ENCODE data around the gene CDC42EP5.

DNA sequence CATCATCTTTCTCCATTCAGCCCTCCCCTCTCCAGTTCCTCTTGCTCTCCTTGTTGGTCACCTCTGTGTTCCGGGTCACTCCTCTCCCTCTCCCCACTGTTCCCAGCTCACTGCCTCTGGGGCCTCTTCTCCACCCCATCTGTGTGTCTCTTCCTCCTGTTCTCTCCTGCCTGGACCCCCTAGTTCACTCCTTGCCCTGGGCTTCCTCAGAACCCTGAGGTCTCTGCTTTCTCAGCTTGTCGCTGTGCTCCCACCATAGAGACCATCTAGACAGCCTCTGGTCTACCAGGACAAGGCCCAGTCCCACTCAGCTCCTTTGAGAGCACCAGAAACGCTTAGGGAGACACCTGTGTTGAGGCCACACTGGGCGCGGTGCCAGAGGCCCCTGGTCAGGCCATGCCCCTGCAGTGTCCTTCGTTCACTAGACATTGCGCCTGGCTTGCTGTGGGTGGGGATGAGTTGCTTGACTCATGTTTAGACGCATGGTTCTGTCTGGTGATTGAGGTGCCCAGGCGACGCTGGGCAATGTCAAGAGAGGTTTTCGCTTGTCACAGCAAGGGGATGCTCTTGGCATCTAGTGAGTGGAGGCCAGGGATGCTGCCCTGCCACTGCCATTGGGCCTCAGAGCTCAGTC, 14.3 kb downstream of the CDC42EP5 start:
- TF ChIP-seq POLR2AphosphoS5 (IDR thresholded peaks at IDR 0.05) = no peak
- TF ChIP-seq, protein P1, sequence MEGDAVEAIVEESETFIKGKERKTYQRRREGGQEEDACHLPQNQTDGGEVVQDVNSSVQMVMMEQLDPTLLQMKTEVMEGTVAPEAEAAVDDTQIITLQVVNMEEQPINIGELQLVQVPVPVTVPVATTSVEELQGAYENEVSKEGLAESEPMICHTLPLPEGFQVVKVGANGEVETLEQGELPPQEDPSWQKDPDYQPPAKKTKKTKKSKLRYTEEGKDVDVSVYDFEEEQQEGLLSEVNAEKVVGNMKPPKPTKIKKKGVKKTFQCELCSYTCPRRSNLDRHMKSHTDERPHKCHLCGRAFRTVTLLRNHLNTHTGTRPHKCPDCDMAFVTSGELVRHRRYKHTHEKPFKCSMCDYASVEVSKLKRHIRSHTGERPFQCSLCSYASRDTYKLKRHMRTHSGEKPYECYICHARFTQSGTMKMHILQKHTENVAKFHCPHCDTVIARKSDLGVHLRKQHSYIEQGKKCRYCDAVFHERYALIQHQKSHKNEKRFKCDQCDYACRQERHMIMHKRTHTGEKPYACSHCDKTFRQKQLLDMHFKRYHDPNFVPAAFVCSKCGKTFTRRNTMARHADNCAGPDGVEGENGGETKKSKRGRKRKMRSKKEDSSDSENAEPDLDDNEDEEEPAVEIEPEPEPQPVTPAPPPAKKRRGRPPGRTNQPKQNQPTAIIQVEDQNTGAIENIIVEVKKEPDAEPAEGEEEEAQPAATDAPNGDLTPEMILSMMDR (IDR thresholded peaks at IDR 0.05) = no peak

Data from upper lobe of left lung (tissue), 4 donors.